PC-3 (cell line): ENCODE data around the gene ABCC11. TPM values are rescaled to one million over a fixed set of nuclear protein-coding genes. Genes with fewer than 3 reads are reported as not detected.

Experiments used
- ATAC-seq: fragments of 200-7000 bp; cut with Tn5 transposase; 2 replicates; pipeline ENCODE4 v1.9.1; 2020; ENCODE audit warnings: mild to moderate bottlenecking, moderate library complexity
- BruUV-seq: library from RNA; stranded (reverse); fragments of 400-500 nt; replicated peaks from 2 replicates; lab custom pipeline; 2021; lab: Mats Ljungman, UMichigan
- CTCF ChIA-PET: fragments of 300-600 bp; sonication (Branson Sonifier 250); formaldehyde crosslinking; loops from one replicate; lab custom pipeline; 2022; ENCODE audit warnings: antibody characterized with exemption; lab: Charles Lee
- POLR2A ChIA-PET: fragments of 300-600 bp; sonication (Branson Sonifier 250); formaldehyde crosslinking; loops from one replicate; lab custom pipeline; 2022; ENCODE audit warnings: antibody characterized with exemption; ENCODE audit not compliant: unreplicated experiment; lab: Charles Lee
- DNase-seq: peaks from one replicate; pipeline ENCODE4 v3.0.0-alpha.2; 2015
- H2AFZ ChIP-seq: fragments of 300-600 bp; sonication (generic); 2 replicates; pipeline ENCODE4 v1.6.0; 2016; ENCODE audit warnings: antibody characterized with exemption, low read length
- H3F3A ChIP-seq: fragments of 300-600 bp; sonication (generic); one replicate; pipeline ENCODE4 v1.6.0; 2017; ENCODE audit warnings: antibody characterized with exemption, low read length, control low read depth, mild to moderate bottlenecking; ENCODE audit not compliant: unreplicated experiment
- H3K27ac ChIP-seq: fragments of 300-600 bp; sonication (generic); 2 replicates; pipeline ENCODE4 v1.5.1; 2016; ENCODE audit warnings: mild to moderate bottlenecking, low read length
- H3K27me3 ChIP-seq: fragments of 300-600 bp; sonication (generic); 2 replicates; pipeline ENCODE4 v1.6.1; 2016; ENCODE audit warnings: low read length, mixed read lengths
- H3K36me3 ChIP-seq: fragments of 300-600 bp; sonication (generic); 2 replicates; pipeline ENCODE4 v1.6.1; 2016; ENCODE audit warnings: low read depth, mixed run types, low read length, mixed read lengths
- H3K4me1 ChIP-seq: fragments of 300-600 bp; sonication (generic); 2 replicates; pipeline ENCODE4 v1.5.1; 2016; ENCODE audit warnings: low read length; ENCODE audit not compliant: insufficient read depth
- H3K4me2 ChIP-seq: fragments of 300-600 bp; sonication (generic); 2 replicates; pipeline ENCODE4 v1.6.0; 2016; ENCODE audit warnings: low read length
- H3K4me3 ChIP-seq: fragments of 300-600 bp; sonication (generic); 2 replicates; pipeline ENCODE4 v1.5.1; 2016; ENCODE audit warnings: mild to moderate bottlenecking, low read length, mixed read lengths
- H3K79me2 ChIP-seq: fragments of 300-600 bp; sonication (generic); 2 replicates; pipeline ENCODE4 v1.6.1; 2017; ENCODE audit warnings: low read length, mixed read lengths
- H3K9ac ChIP-seq: fragments of 300-600 bp; sonication (generic); 2 replicates; pipeline ENCODE4 v1.6.0; 2016; ENCODE audit warnings: mild to moderate bottlenecking, low read length
- H3K9me2 ChIP-seq: fragments of 300-600 bp; sonication (generic); replicated peaks from 2 replicates; pipeline ENCODE4 v1.6.1; 2016; ENCODE audit warnings: mixed run types, low read length, mixed read lengths
- H3K9me3 ChIP-seq: fragments of 300-600 bp; sonication (generic); 2 replicates; pipeline ENCODE4 v1.6.1; 2016; ENCODE audit warnings: low read length, mixed read lengths
- H4K20me1 ChIP-seq: fragments of 300-600 bp; sonication (generic); 2 replicates; pipeline ENCODE4 v1.6.1; 2016; ENCODE audit warnings: low read length, mixed read lengths
- CTCF ChIP-seq: fragments of 300-600 bp; sonication (generic); conservative IDR thresholded peaks from 2 replicates; pipeline ENCODE4 v1.5.1; 2017; ENCODE audit warnings: antibody characterized with exemption, low read depth, mild to moderate bottlenecking, low read length
- EZH2 ChIP-seq: fragments of 300-600 bp; sonication (generic); IDR thresholded peaks from one replicate; pipeline ENCODE4 v1.6.1; 2017; ENCODE audit warnings: antibody characterized with exemption, mild to moderate bottlenecking, low read length; ENCODE audit not compliant: unreplicated experiment
- EZH2phosphoT487 ChIP-seq: fragments of 300-600 bp; sonication (generic); IDR thresholded peaks from 2 replicates; pipeline ENCODE4 v1.6.1; 2018; ENCODE audit warnings: mild to moderate bottlenecking, antibody characterized with exemption, low read length, borderline replicate concordance
- intact Hi-C: fragments of 100-400 bp; cut with micrococcal nuclease; formaldehyde crosslinking; loops from 2 replicates; pipeline ENCODE4 v1.9.0; 2023
- total RNA-seq: library from RNA; depleted of rRNA; stranded (reverse); fragments of >200 nt; gene quantifications from 2 replicates; pipeline ENCODE4 v1.2.3, GENCODE V29; 2014

ABCC11 gene
- total RNA-seq, 1 experiment from 2014 or later: 0.26 TPM

- no TSS peak for BruUV-seq
- Histone ChIP-seq H2AFZ (peak overlapping the region; percentile 5; the same call in 1 of the 2 replicates), H3K27ac (peak overlapping the region; percentile 97), H3K4me2 (peak overlapping the region; percentile 65), H3F3A (peaks cover 11% of the 10 kb centered on the region), H3K4me3 (no peak overlapping the region), H3K9me2 (no peaks in the 10 kb centered on the region), H3K79me2 (no peaks in the 10 kb centered on the region), H3K27me3 (no peaks in the 10 kb centered on the region), H4K20me1 (no peaks in the 10 kb centered on the region), H3K4me1 (peaks cover 79% of the 10 kb centered on the region), H3K9me3 (no peaks in the 10 kb centered on the region), H3K36me3 (no peaks in the 10 kb centered on the region), H3K9ac (peak overlapping the region; percentile 78)
- ATAC-seq (peak; percentile 65), DNase-seq (peak; percentile 92)
- intact Hi-C loops: loop anchor here (2.0 to 10.0 kb wide), 3 partner anchors 32 to 982 kb away; partner anchors contain the start of gene NETO2
- TF ChIP-seq CTCF: no peak
- no peak for TF ChIP-seq EZH2phosphoT487
- TF ChIP-seq EZH2: no peak
- POLR2A ChIA-PET: no interaction called here
- CTCF ChIA-PET: interaction anchor here (0.8 kb wide), 1 partner anchor 38 kb away, joined by 5 read pairs; no protein-coding TSS in a partner anchor
Measured at GRCh38 chr16:48126801-48127644, 120.3 kb downstream of the ABCC11 start.

DNA sequence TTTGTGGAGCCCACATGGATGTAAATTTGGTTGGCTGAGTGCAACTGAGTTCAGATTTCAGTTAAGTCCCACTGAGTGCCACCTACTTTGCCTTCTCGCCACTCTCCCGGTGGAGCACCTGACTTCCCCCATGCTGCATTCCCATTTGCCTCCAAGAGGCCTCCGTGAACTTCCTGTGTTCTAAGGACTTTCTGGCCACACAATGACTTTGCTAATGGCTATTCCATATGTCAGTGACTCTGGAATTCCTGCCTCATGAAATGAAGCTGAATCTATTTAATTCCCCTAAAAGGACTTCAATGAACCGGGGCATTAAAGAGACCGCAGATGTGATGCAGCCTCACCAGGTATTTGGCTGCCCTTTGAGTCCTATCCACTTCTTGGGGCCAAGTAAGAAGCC lies 121.5 kb downstream of the ABCC11 start:
- Histone ChIP-seq H3K36me3 (no peaks in the 10 kb centered on the region), H3K4me2 (no peak overlapping the region; the same call in 1 of the 2 replicates), H3K9ac (peak overlapping the region; percentile 78), H3K9me3 (no peaks in the 10 kb centered on the region), H3K4me1 (peaks cover 77% of the 10 kb centered on the region), H3K4me3 (no peak overlapping the region), H3F3A (peaks cover 11% of the 10 kb centered on the region), H3K79me2 (no peaks in the 10 kb centered on the region), H2AFZ (no peak overlapping the region), H3K9me2 (no peaks in the 10 kb centered on the region), H3K27ac (peak overlapping the region; percentile 97), H4K20me1 (no peaks in the 10 kb centered on the region), H3K27me3 (no peaks in the 10 kb centered on the region)
- POLR2A ChIA-PET: interaction anchor here (0.6 kb wide), 1 partner anchor 13 kb away, joined by 3 read pairs; no protein-coding TSS in a partner anchor
- no peak for ATAC-seq
- no TSS peak for BruUV-seq
- TF ChIP-seq EZH2phosphoT487: no peak
- TF ChIP-seq EZH2: no peak
- TF ChIP-seq CTCF: no peak
- intact Hi-C loops: loop anchor here (2.0 to 10.0 kb wide), 3 partner anchors 33 to 981 kb away; partner anchors contain the start of gene NETO2
- no peak for DNase-seq
- CTCF ChIA-PET: no interaction called here
